ENCODE measurements around the gene ALS2.

ALS2 gene

DNA sequence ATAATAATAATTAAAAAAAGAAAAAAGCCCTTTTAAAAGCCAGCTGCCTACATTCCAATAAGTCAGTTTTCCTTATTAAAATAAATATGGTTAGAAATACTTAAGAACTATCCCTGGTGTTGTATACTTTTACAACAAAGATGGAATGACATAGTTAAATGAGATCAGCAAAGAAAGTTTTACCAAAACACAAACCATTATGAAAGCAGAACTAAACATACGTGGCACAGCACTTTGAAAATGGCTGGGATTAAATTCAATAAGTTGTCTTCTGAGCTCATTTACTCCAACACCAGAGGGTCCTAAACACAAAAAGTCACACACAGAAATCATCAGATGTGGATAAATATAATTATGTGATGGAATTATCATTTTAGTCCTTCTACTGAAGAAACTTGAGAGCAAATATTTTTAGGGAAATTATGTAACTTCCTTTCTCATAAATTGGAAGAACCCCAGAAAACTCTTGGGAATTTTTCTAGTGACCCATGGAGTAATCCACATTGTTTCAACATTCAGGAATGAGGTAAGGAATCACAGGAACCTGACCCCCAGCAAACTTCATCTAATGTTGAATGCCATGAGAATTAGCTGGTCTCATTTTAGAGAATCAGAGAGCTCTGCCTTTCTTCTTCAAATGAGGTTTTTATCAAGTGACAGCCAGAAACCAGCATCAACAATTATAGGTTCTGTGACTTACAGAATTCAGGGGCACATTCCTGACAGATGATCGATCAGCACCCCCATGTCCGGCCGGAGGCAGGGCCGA, 125.9 kb downstream of the ALS2 start:
- Mint-ChIP-seq H3K4me1 (peaks cover 13% of the 10 kb centered on the region), H3K27me3 (peaks cover 15% of the 10 kb centered on the region), H3K9me3 (no peaks in the 10 kb centered on the region), H3K4me3 (no peak overlapping the region), H3K36me3 (ENCODE audit: insufficient read depth) (no peaks in the 10 kb centered on the region), H3K27ac (ENCODE audit: low read depth) (no peak overlapping the region)
- ATAC-seq (replicated peaks; ENCODE audit: extremely low read depth, poor library complexity, severe bottlenecking) (no peak), DNase-seq (ENCODE audit: low spot score in 2 of 2) (no peak)

DNA sequence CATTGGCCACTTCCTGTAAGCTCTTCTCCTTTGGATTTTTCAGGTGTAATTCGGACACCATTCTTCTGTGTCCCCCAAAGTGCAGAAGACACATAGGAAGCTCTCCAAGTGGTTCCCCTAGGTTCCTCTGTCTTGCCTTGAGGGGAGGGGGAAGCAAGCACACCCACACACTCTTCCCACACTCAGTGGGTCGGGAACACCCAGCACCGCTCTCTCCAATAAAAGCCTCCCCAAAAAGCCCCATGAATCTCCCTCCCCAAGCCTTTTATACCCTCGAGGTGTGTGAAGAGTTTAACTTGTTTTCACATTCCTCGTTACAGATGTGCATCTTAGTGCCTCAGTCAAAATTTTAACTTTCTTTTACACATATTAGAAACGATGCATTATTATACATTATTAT, 127.5 kb downstream of the ALS2 start:
- no peak for ATAC-seq (replicated peaks; ENCODE audit: extremely low read depth, poor library complexity, severe bottlenecking)
- Mint-ChIP-seq H3K9me3 (no peaks in the 10 kb centered on the region), H3K4me3 (no peak overlapping the region), H3K4me1 (peaks cover 13% of the 10 kb centered on the region), H3K36me3 (ENCODE audit: insufficient read depth) (no peaks in the 10 kb centered on the region), H3K27ac (ENCODE audit: low read depth) (no peak overlapping the region), H3K27me3 (peaks cover 26% of the 10 kb centered on the region)
- DNase-seq (ENCODE audit: low spot score in 2 of 2) = no peak

Data from central memory CD8-positive, alpha-beta T cell (primary cell).